ENCODE measurements around the gene MBOAT2.

The MBOAT2 gene

GRCh38 chr2:9027884-9028283, 24.4 kb upstream of the MBOAT2 start:
- no peaks in the 10 kb centered on the region for H3K4me1 Mint-ChIP-seq (ENCODE audit: low read depth)
- peaks cover 59% of the 10 kb centered on the region for H3K27me3 Mint-ChIP-seq
- H3K4me3 Mint-ChIP-seq, result no peak overlapping the region
- DNase-seq, result no peak
- no peaks in the 10 kb centered on the region for H3K36me3 Mint-ChIP-seq (ENCODE audit: low read depth)
- no peak overlapping the region for H3K27ac Mint-ChIP-seq
- no peaks in the 10 kb centered on the region for H3K9me3 Mint-ChIP-seq

- no peaks in the 10 kb centered on the region for H3K4me1 Mint-ChIP-seq (ENCODE audit: low read depth)
- no peak for DNase-seq
- no peak overlapping the region for H3K27ac Mint-ChIP-seq
- no peaks in the 10 kb centered on the region for H3K36me3 Mint-ChIP-seq (ENCODE audit: low read depth)
- no peak overlapping the region for H3K4me3 Mint-ChIP-seq
- H3K27me3 Mint-ChIP-seq, result peaks cover 48% of the 10 kb centered on the region
- H3K9me3 Mint-ChIP-seq, result no peaks in the 10 kb centered on the region
These were observed 22.3 kb upstream of the MBOAT2 start for GRCh38 chr2:9025746-9026145.

- Mint-ChIP-seq H3K9me3 (no peaks in the 10 kb centered on the region), H3K27ac (no peak overlapping the region), H3K4me1 (ENCODE audit: low read depth) (no peaks in the 10 kb centered on the region), H3K4me3 (no peak overlapping the region), H3K36me3 (ENCODE audit: low read depth) (no peaks in the 10 kb centered on the region), H3K27me3 (peaks cover 46% of the 10 kb centered on the region)
- DNase-seq, result no peak
These were observed 21.1 kb upstream of the MBOAT2 start for GRCh38 chr2:9024575-9024974.

GRCh38 chr2:9021563-9022211, 18.2 kb upstream of the MBOAT2 start:
- Mint-ChIP-seq H3K4me3 (no peak overlapping the region), H3K9me3 (no peaks in the 10 kb centered on the region), H3K4me1 (ENCODE audit: low read depth) (no peaks in the 10 kb centered on the region), H3K27ac (no peak overlapping the region), H3K27me3 (peaks cover 35% of the 10 kb centered on the region), H3K36me3 (ENCODE audit: low read depth) (no peaks in the 10 kb centered on the region)
- no peak for DNase-seq

- Mint-ChIP-seq H3K9me3 (no peaks in the 10 kb centered on the region), H3K27me3 (peaks cover 28% of the 10 kb centered on the region), H3K27ac (no peak overlapping the region), H3K36me3 (ENCODE audit: low read depth) (no peaks in the 10 kb centered on the region), H3K4me3 (no peak overlapping the region), H3K4me1 (ENCODE audit: low read depth) (no peaks in the 10 kb centered on the region)
- DNase-seq, result no peak
These were observed 16.8 kb upstream of the MBOAT2 start for GRCh38 chr2:9020267-9020666.

- DNase-seq, result no peak
- no peaks in the 10 kb centered on the region for H3K4me1 Mint-ChIP-seq (ENCODE audit: low read depth)
- H3K27me3 Mint-ChIP-seq, result peaks cover 18% of the 10 kb centered on the region
- H3K4me3 Mint-ChIP-seq, result no peak overlapping the region
- no peak overlapping the region for H3K27ac Mint-ChIP-seq
- no peaks in the 10 kb centered on the region for H3K36me3 Mint-ChIP-seq (ENCODE audit: low read depth)
- no peaks in the 10 kb centered on the region for H3K9me3 Mint-ChIP-seq
These were observed 15.1 kb upstream of the MBOAT2 start for GRCh38 chr2:9018534-9018933.

- Mint-ChIP-seq H3K27me3 (peaks cover 18% of the 10 kb centered on the region), H3K36me3 (ENCODE audit: low read depth) (no peaks in the 10 kb centered on the region), H3K27ac (no peak overlapping the region), H3K9me3 (no peaks in the 10 kb centered on the region), H3K4me1 (ENCODE audit: low read depth) (no peaks in the 10 kb centered on the region), H3K4me3 (no peak overlapping the region)
- no peak for DNase-seq
These were observed 14.6 kb upstream of the MBOAT2 start for GRCh38 chr2:9018109-9018508.

- peaks cover 18% of the 10 kb centered on the region for H3K27me3 Mint-ChIP-seq
- H3K36me3 Mint-ChIP-seq (ENCODE audit: low read depth), result no peaks in the 10 kb centered on the region
- H3K4me1 Mint-ChIP-seq (ENCODE audit: low read depth), result no peaks in the 10 kb centered on the region
- DNase-seq, result no peak
- H3K9me3 Mint-ChIP-seq, result no peaks in the 10 kb centered on the region
- H3K27ac Mint-ChIP-seq, result no peak overlapping the region
- no peak overlapping the region for H3K4me3 Mint-ChIP-seq
These were observed 13.9 kb upstream of the MBOAT2 start for GRCh38 chr2:9017411-9017810.

- Mint-ChIP-seq H3K36me3 (ENCODE audit: low read depth) (no peaks in the 10 kb centered on the region), H3K27me3 (peaks cover 18% of the 10 kb centered on the region), H3K9me3 (no peaks in the 10 kb centered on the region), H3K4me3 (no peak overlapping the region), H3K4me1 (ENCODE audit: low read depth) (no peaks in the 10 kb centered on the region), H3K27ac (no peak overlapping the region)
- DNase-seq, result no peak
These were observed 12.5 kb upstream of the MBOAT2 start for GRCh38 chr2:9015998-9016397.

GRCh38 chr2:9013403-9013802, 9.9 kb upstream of the MBOAT2 start:
- no peaks in the 10 kb centered on the region for H3K36me3 Mint-ChIP-seq (ENCODE audit: low read depth)
- peaks cover 11% of the 10 kb centered on the region for H3K27me3 Mint-ChIP-seq
- no peak for DNase-seq
- H3K4me3 Mint-ChIP-seq, result no peak overlapping the region
- H3K9me3 Mint-ChIP-seq, result no peaks in the 10 kb centered on the region
- H3K4me1 Mint-ChIP-seq (ENCODE audit: low read depth), result no peaks in the 10 kb centered on the region
- no peak overlapping the region for H3K27ac Mint-ChIP-seq

GRCh38 chr2:9010866-9011265, 7.4 kb upstream of the MBOAT2 start:
- DNase-seq, result no peak
- H3K4me1 Mint-ChIP-seq (ENCODE audit: low read depth), result no peaks in the 10 kb centered on the region
- peaks cover 4% of the 10 kb centered on the region for H3K27me3 Mint-ChIP-seq

GRCh38 chr2:9008951-9009664, 5.6 kb upstream of the MBOAT2 start:
- Mint-ChIP-seq H3K4me1 (ENCODE audit: low read depth) (peaks cover 4% of the 10 kb centered on the region), H3K36me3 (ENCODE audit: low read depth) (no peaks in the 10 kb centered on the region), H3K27me3 (peaks cover 2% of the 10 kb centered on the region), H3K27ac (no peak overlapping the region), H3K9me3 (no peaks in the 10 kb centered on the region), H3K4me3 (no peak overlapping the region)
- no peak for DNase-seq

More at GRCh38 chr2:9010866-9011265, 7.4 kb upstream of the MBOAT2 start:
- Mint-ChIP-seq H3K4me3 (no peak overlapping the region), H3K36me3 (ENCODE audit: low read depth) (no peaks in the 10 kb centered on the region), H3K27ac (no peak overlapping the region), H3K9me3 (no peaks in the 10 kb centered on the region)

- DNase-seq, result no peak
- Mint-ChIP-seq H3K27me3 (peaks cover 11% of the 10 kb centered on the region), H3K4me3 (no peak overlapping the region), H3K9me3 (no peaks in the 10 kb centered on the region), H3K36me3 (ENCODE audit: low read depth) (no peaks in the 10 kb centered on the region), H3K4me1 (ENCODE audit: low read depth) (peaks cover 10% of the 10 kb centered on the region), H3K27ac (no peak overlapping the region)
These were observed 2.9 kb upstream of the MBOAT2 start for GRCh38 chr2:9006368-9006767.

GRCh38 chr2:9004338-9005204, 1.1 kb upstream of the MBOAT2 start:
- Mint-ChIP-seq H3K4me3 (peak overlapping the region; percentile 64), H3K4me1 (ENCODE audit: low read depth) (peaks cover 13% of the 10 kb centered on the region), H3K9me3 (no peaks in the 10 kb centered on the region), H3K27ac (peak overlapping the region; percentile 44), H3K36me3 (ENCODE audit: low read depth) (no peaks in the 10 kb centered on the region), H3K27me3 (peaks cover 11% of the 10 kb centered on the region)
- no peak for DNase-seq

GRCh38 chr2:9003366-9003615, 193 bp downstream of the MBOAT2 start:
- H3K27ac Mint-ChIP-seq, result no peak overlapping the region
- peaks cover 13% of the 10 kb centered on the region for H3K4me1 Mint-ChIP-seq (ENCODE audit: low read depth)
- peaks cover 11% of the 10 kb centered on the region for H3K27me3 Mint-ChIP-seq
- no peaks in the 10 kb centered on the region for H3K36me3 Mint-ChIP-seq (ENCODE audit: low read depth)
- no peaks in the 10 kb centered on the region for H3K9me3 Mint-ChIP-seq
- no peak for DNase-seq
- no peak overlapping the region for H3K4me3 Mint-ChIP-seq
